ENCODE results near the gene LMO7. TPM values are rescaled to one million over a fixed set of nuclear protein-coding genes. Genes with fewer than 3 reads are reported as not detected.

LMO7 gene
- total and polyA plus RNA-seq, 2 of the 4 experiments (the other 2 are of a cell fraction) = 266 to 367 TPM

DNA sequence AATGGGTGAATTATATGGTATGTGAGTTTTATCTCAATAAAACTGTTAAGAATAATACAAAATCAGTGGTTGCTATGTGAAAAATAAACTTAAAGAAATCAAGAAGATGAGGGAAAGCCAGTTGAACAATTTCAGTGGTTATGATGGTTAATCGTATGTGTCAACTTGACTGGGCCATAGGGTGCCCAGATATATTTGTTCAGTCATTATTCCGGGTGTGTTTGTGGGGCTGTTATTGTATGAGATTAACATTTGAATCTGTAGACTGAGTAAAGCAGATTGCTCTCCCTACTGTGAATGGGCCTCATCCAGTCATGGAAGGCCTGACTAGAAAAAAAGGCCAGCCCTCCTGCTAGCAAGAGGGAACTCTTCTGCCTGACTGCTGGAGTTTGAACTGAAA lies 109.3 kb downstream of the LMO7 start:
- Histone ChIP-seq H3K27me3 (ENCODE audit: control insufficient read depth, insufficient read depth, low read length) (no peaks in the 10 kb centered on the region), H3K36me3 (ENCODE audit: control insufficient read depth, insufficient read depth, low read length) (peaks cover 2% of the 10 kb centered on the region), H3K4ac (ENCODE audit: low read depth, low read length) (no peak overlapping the region), H3K18ac (ENCODE audit: low read depth, low read length) (0 out of 2 replicates have a peak overlapping the region, but pooled peaks have one; percentile 39), H4K5ac (ENCODE audit: low read depth, low read length) (peak overlapping the region; percentile 66; the same call in 1 of the 2 replicates), H3K14ac (replicated peaks; ENCODE audit: low read depth, low read length) (no peak overlapping the region), H2BK5ac (ENCODE audit: low read depth, low read length, poor library complexity, severe bottlenecking) (no peak overlapping the region), H3K4me3 (ENCODE audit: insufficient read depth, low read depth, low read length) (no peak overlapping the region), H4K91ac (ENCODE audit: insufficient read depth, low read depth, low read length) (no peak overlapping the region), H3K9ac (ENCODE audit: low read depth, low read length) (no peak overlapping the region), H2BK20ac (ENCODE audit: low read depth, low read length) (no peak overlapping the region), H3K4me2 (ENCODE audit: low read depth, low read length) (no peak overlapping the region), H3K4me1 (ENCODE audit: control insufficient read depth, insufficient read depth, low read length) (peaks cover 5% of the 10 kb centered on the region), H4K8ac (ENCODE audit: low read depth in 2 of 2, low read length in 2 of 2) (no peak overlapping the region), H3K27ac (ENCODE audit: insufficient read depth, low read length) (peak overlapping the region; percentile 67; the same call in 1 of the 2 replicates), H3K79me1 (ENCODE audit: low read depth in 1 of 2, low read length in 2 of 2) (peaks cover 35 to 78% of the 10 kb centered on the region in 2 experiments; a peak in 3 of 4 replicates), H3K56ac (ENCODE audit: extremely low read depth, insufficient read depth, low read length) (no peak overlapping the region), H2BK15ac (ENCODE audit: low read depth, low read length) (no peak overlapping the region), H2AFZ (replicated peaks; ENCODE audit: low read length, poor library complexity) (no peak overlapping the region), H2AK5ac (ENCODE audit: low read depth, low read length) (no peak overlapping the region), H3K9me3 (ENCODE audit: control insufficient read depth, insufficient read depth, low read length) (no peaks in the 10 kb centered on the region), H2AK9ac (replicated peaks; ENCODE audit: low read depth, low read length, poor library complexity) (no peak overlapping the region), H2BK120ac (ENCODE audit: low read depth, low read length) (no peak overlapping the region), H3K9me1 (ENCODE audit: insufficient read depth, low read length) (peaks cover 18% of the 10 kb centered on the region), H4K20me1 (ENCODE audit: insufficient read depth, low read length) (peaks cover 61% of the 10 kb centered on the region; the same call in 1 of the 2 replicates), H3K23ac (ENCODE audit: low read depth, low read length) (no peak overlapping the region)
- TF ChIP-seq NFE2L2 (IDR thresholded peaks at IDR 0.05; ENCODE audit: low read depth, low read length) = no peak
- TF ChIP-seq FOS (IDR thresholded peaks at IDR 0.05; ENCODE audit: low read depth, low read length) = no peak
- no peak for TF ChIP-seq RAD21 (IDR thresholded peaks at IDR 0.05; ENCODE audit: low read length)
- no peak for TF ChIP-seq RCOR1 (IDR thresholded peaks at IDR 0.05; ENCODE audit: insufficient replicate concordance, low read length)
- TF ChIP-seq, protein P1, sequence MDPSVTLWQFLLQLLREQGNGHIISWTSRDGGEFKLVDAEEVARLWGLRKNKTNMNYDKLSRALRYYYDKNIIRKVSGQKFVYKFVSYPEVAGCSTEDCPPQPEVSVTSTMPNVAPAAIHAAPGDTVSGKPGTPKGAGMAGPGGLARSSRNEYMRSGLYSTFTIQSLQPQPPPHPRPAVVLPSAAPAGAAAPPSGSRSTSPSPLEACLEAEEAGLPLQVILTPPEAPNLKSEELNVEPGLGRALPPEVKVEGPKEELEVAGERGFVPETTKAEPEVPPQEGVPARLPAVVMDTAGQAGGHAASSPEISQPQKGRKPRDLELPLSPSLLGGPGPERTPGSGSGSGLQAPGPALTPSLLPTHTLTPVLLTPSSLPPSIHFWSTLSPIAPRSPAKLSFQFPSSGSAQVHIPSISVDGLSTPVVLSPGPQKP (IDR thresholded peaks at IDR 0.05; ENCODE audit: borderline replicate concordance, low read depth, low read length) = no peak
- no peak for TF ChIP-seq MAFK (IDR thresholded peaks at IDR 0.05; ENCODE audit: low read depth, low read length)
- TF ChIP-seq CEBPB (IDR thresholded peaks at IDR 0.05; ENCODE audit: low read depth, low read length) = no peak
- TF ChIP-seq CTCF (conservative IDR thresholded peaks at IDR 0.05; ENCODE audit: low read depth, low read length) = no peak
- TF ChIP-seq POLR2A (IDR thresholded peaks at IDR 0.05; ENCODE audit: low read depth, low read length) = no peak
- TF ChIP-seq BHLHE40 (IDR thresholded peaks at IDR 0.05; ENCODE audit: low read depth, low read length) = no peak
- CTCF ChIA-PET = no interaction called here
- in situ Hi-C loops (cut with MboI; ENCODE audit: low sequenced_read_pairs) = no loop called here
- no peak for DNase-seq
- dilution Hi-C loops (cut with HindIII; ENCODE audit: low sequenced_read_pairs, unreplicated experiment) = no loop called here
- BruUV-seq (replicated peaks) = no TSS peak
- WGBS, 2 experiments (ENCODE audit: extremely low coverage in 2 of 2, insufficient read length in 1 of 2) = no CpG with 5 or more reads among the region's 2 CpGs
- POLR2A ChIA-PET (ENCODE audit: unreplicated experiment) = no interaction called here
- no peak for ATAC-seq (ENCODE audit: low read depth)
- intact Hi-C loops (cut with micrococcal nuclease) = no loop called here
